ENCODE data around the gene CPN2.
A peak's percentile ranks its signal among the peaks of the same experiment; 100 is the strongest.

Gene CPN2

DNA sequence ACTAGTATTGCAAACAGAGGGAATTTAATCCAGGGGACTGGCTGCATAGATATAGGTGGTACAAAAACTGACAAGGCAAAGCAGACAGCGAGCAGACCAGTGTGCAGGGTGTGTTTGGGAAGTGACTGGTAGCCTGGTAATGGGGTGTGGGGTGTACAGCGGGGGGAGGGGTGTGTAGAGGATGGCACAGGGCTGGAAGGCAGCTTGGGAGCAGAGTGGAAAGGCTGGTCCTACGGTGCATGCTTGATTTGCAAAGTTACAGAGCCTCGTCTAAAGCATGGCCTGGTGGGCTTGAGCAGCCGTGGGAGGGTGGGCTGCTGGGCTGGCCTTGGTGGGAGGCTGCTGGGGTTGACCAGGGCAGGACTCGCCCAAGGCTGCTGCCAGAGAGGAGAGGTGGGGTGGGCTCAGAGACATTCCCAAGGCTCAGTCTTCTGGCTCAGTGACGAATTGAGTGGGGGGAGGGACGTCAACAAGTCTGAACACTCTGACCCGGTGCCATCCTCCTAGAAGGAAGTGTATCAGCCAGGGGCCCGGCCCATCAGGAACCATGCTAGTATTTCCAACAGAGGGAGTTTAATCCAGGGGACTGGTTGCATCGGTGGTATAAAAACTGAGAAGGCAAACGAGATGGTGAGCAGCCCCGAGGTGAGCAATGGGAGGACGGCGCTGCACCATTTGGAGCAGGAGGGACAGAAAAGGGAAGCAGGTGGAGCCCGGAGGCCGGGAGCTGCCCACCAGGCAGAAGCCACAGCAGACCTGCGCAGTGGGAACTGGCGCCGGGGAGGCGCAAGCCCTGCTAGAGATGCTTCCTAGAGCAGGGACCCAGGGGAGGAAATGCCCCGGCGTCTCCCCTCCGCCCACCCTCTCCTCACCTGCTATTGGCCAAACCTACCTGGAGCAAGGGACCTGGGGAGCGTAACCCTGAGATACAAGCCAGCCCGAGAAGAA lies 29.2 kb downstream of the CPN2 start:
- DNase-seq (ENCODE audit: low read depth): no peak
- TF ChIP-seq CTCF (conservative IDR thresholded peaks at IDR 0.05; ENCODE audit: low read depth, low read length): no peak
- no peak overlapping the region for H3K4me3 ChIP-seq (ENCODE audit: low read length)

GRCh38 chr3:194320744-194321243 lies 30.3 kb downstream of the CPN2 start:
- H3K4me3 ChIP-seq (ENCODE audit: low read length): no peak overlapping the region
- no peak for DNase-seq (ENCODE audit: low read depth)
- TF ChIP-seq CTCF (conservative IDR thresholded peaks at IDR 0.05; ENCODE audit: low read depth, low read length): no peak

DNA sequence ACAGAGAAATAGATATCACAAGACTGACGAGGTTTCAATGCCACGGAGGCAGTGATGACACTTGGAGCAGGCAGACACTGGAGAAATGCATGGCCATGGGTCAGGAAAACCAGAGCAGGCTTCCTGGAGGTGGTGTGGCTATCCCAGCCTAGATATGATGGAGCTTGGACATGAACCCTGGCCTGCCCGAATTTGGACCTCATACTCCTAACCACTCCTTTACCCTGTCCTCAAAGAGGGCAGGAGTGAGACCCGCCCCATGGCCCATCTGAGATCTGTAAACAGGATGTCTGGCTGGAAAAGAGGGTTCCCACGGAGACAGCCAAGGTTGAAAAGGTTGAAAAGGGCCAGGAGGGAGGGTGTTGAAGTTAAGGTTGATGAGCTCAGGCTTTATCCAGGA lies 31.0 kb downstream of the CPN2 start:
- no peak for TF ChIP-seq CTCF (conservative IDR thresholded peaks at IDR 0.05; ENCODE audit: low read depth, low read length)
- DNase-seq (ENCODE audit: low read depth): no peak
- H3K4me3 ChIP-seq (ENCODE audit: low read length): no peak overlapping the region

GRCh38 chr3:194318511-194319161 lies 32.5 kb downstream of the CPN2 start:
- TF ChIP-seq CTCF (conservative IDR thresholded peaks at IDR 0.05; ENCODE audit: low read depth, low read length): no peak
- no peak overlapping the region for H3K4me3 ChIP-seq (ENCODE audit: low read length)
- no peak for DNase-seq (ENCODE audit: low read depth)

- no peak overlapping the region for H3K4me3 ChIP-seq (ENCODE audit: low read length)
- no peak for TF ChIP-seq CTCF (conservative IDR thresholded peaks at IDR 0.05; ENCODE audit: low read depth, low read length)
- no peak for DNase-seq (ENCODE audit: low read depth)
Observed at GRCh38 chr3:194316918-194317317, 34.2 kb downstream of the CPN2 start.

DNA sequence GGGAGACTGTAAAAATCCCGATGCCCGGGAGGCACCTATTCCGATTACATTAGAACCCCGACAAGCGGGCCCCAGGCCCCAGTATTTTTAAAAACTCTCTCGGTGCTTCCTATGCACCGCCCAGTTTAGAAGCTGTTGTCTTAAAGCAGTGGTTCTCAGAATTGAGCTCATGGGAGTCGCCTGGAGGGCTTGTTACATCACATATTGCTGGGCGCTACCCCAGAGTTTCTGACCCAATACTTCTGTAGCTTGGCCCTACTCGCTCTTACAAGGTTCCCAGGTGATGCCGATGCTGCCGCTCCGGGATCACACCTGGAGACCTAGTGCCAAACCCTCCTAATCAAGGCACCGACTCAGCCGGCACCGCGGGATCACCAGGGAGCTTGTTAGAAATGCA lies 35.2 kb downstream of the CPN2 start:
- H3K4me3 ChIP-seq (ENCODE audit: low read length): peak overlapping the region; percentile 30
- DNase-seq (ENCODE audit: low read depth): no peak

More for the DNA sequence above, 35.2 kb downstream of the CPN2 start:
- no peak for TF ChIP-seq CTCF (conservative IDR thresholded peaks at IDR 0.05; ENCODE audit: low read depth, low read length)

All from retinal pigment epithelial cell (primary cell).